Body of pancreas (tissue), 4 donors: ENCODE data around the gene ARL10.

Source experiments
- CTCF ChIP-seq, 7 experiments: fragments of 450-650 bp in 4 of 7; fragments of 200-600 bp in 3 of 7; sonication (generic) in 3 of 7; IDR thresholded peaks; one replicate each; pipeline ENCODE4 v1.5.1; 2016 to 2019; ENCODE audit warnings: antibody characterized with exemption in 7 of 7
- POLR2A ChIP-seq, 3 donors: fragments of 450-650 bp; IDR thresholded peaks; one replicate each; pipeline ENCODE4 v1.6.1; 2016; ENCODE audit warnings: antibody characterized with exemption in 3 of 3, mild to moderate bottlenecking in 2 of 3

- no peak for TF ChIP-seq POLR2A (IDR thresholded peaks at IDR 0.05)
- TF ChIP-seq CTCF (IDR thresholded peaks at IDR 0.05) = no peak
Measured at GRCh38 chr5:176379881-176380280, 14.6 kb downstream of the ARL10 start.
